Erythroblast (primary cell): ENCODE data around the gene CACNB4.

Experiments
- GATA1 ChIP-seq: IDR thresholded peaks from 2 replicates; pipeline ENCODE4 v1.6.1; 2011; ENCODE audit warnings: low read depth, mild to moderate bottlenecking, control low read depth, low read length, moderate library complexity
- POLR2A ChIP-seq: IDR thresholded peaks from 2 replicates; pipeline ENCODE4 v1.6.1; 2011; ENCODE audit warnings: mild to moderate bottlenecking, low read length

GRCh38 chr2:151808258-151809072, 290.4 kb downstream of the CACNB4 start:
- TF ChIP-seq POLR2A (no peak), GATA1 (no peak)
